Omental fat pad (tissue), 4 donors: Measurements from ENCODE around the gene SVIP. TPM values are rescaled to one million over a fixed set of nuclear protein-coding genes. Genes with fewer than 3 reads are reported as not detected.

Source experiments
- ATAC-seq: fragments of 150-250 bp; one replicate; pipeline ENCODE4 v1.9.1; 2016; ENCODE audit warnings: mild to moderate bottlenecking, moderate library complexity; ENCODE audit not compliant: low FRiP score
- DNase-seq: peaks from one replicate; pipeline ENCODE4 v3.0.0-alpha.2; 2019; ENCODE audit warnings: low spot score
- CTCF ChIP-seq, 3 donors: fragments of 450-650 bp; IDR thresholded peaks; one replicate each; pipeline ENCODE4 v1.5.1; 2016 to 2017; ENCODE audit warnings: antibody characterized with exemption in 3 of 3, mild to moderate bottlenecking in 3 of 3, moderate library complexity in 2 of 3
- total RNA-seq, 4 donors: library from RNA; depleted of rRNA; stranded (reverse); fragments of >200 nt; gene quantifications; one replicate each; pipeline ENCODE4 v1.1.0, GENCODE V29; 2016

SVIP gene
- total RNA-seq, 4 donors from 2014 or later: 4.2 to 14.7 (median 5.3) TPM

- DNase-seq: no peak
- TF ChIP-seq CTCF (IDR thresholded peaks at IDR 0.05): no peak
Observed at GRCh38 chr11:22809893-22810292, 19.7 kb downstream of the SVIP start.

GRCh38 chr11:22808571-22809197 is 20.9 kb downstream of the SVIP start:
- ATAC-seq (no peak), DNase-seq (no peak)
- no peak for TF ChIP-seq CTCF (IDR thresholded peaks at IDR 0.05)

More at GRCh38 chr11:22809893-22810292, 19.7 kb downstream of the SVIP start:
- ATAC-seq: no peak

GRCh38 chr11:22807855-22808570 is 21.6 kb downstream of the SVIP start:
- no peak for TF ChIP-seq CTCF (IDR thresholded peaks at IDR 0.05)
- DNase-seq (no peak), ATAC-seq (no peak)

- TF ChIP-seq CTCF (IDR thresholded peaks at IDR 0.05): no peak
- ATAC-seq: no peak
- DNase-seq: no peak
Observed at GRCh38 chr11:22807391-22807790, 22.2 kb downstream of the SVIP start.

GRCh38 chr11:22802861-22803260 is 26.7 kb downstream of the SVIP start:
- TF ChIP-seq CTCF (IDR thresholded peaks at IDR 0.05): no peak
- DNase-seq (no peak), ATAC-seq (no peak)

GRCh38 chr11:22800482-22800881 is 29.1 kb downstream of the SVIP start:
- DNase-seq: no peak
- no peak for ATAC-seq
- TF ChIP-seq CTCF (IDR thresholded peaks at IDR 0.05): no peak

- no peak for TF ChIP-seq CTCF (IDR thresholded peaks at IDR 0.05)
- no peak for DNase-seq
- ATAC-seq: no peak
Observed at GRCh38 chr11:22798901-22799300, 30.7 kb downstream of the SVIP start.
